Neural cell (in vitro differentiated cells): ENCODE measurements around the gene UVRAG. TPM values are rescaled to one million over a fixed set of nuclear protein-coding genes. Genes with fewer than 3 reads are reported as not detected.

Source experiments
- H2AFZ ChIP-seq: fragments of 200-600, 300-800 bp; sonication (generic), shearing (Covaris generic); 2 replicates; pipeline ENCODE4 v1.6.0; 2014; ENCODE audit warnings: low read depth, mild to moderate bottlenecking, antibody characterized with exemption, low read length, moderate library complexity
- H3F3A ChIP-seq: fragments of 200-600 bp; shearing (Covaris generic); 2 replicates; pipeline ENCODE4 v1.6.1; 2016; ENCODE audit warnings: mild to moderate bottlenecking, moderate library complexity, mixed read lengths, antibody characterized with exemption, low read length; ENCODE audit not compliant: insufficient read depth, poor library complexity, severe bottlenecking
- H3K27ac ChIP-seq: fragments of 200-600, 300-800 bp; sonication (generic), shearing (Covaris generic); 2 replicates; pipeline ENCODE4 v1.5.1; 2014; ENCODE audit warnings: mild to moderate bottlenecking, low read length, moderate library complexity
- H3K27me3 ChIP-seq: fragments of 300-800, 200-600 bp; sonication (generic), shearing (Covaris generic); 2 replicates; pipeline ENCODE4 v1.6.0; 2014; ENCODE audit warnings: mild to moderate bottlenecking, low read depth, low read length, moderate library complexity; ENCODE audit not compliant: insufficient read depth
- H3K36me3 ChIP-seq: fragments of 300-800, 200-600 bp; sonication (generic), shearing (Covaris generic); 2 replicates; pipeline ENCODE4 v1.5.1; 2014; ENCODE audit warnings: mild to moderate bottlenecking, antibody characterized with exemption, low read length, moderate library complexity; ENCODE audit not compliant: insufficient read depth
- H3K4me2 ChIP-seq: fragments of 300-800, 200-600 bp; sonication (generic), shearing (Covaris generic); 2 replicates; pipeline ENCODE4 v1.6.0; 2014; ENCODE audit warnings: mild to moderate bottlenecking, low read length
- H3K4me3 ChIP-seq: fragments of 300-800, 200-600 bp; sonication (generic), shearing (Covaris generic); 2 replicates; pipeline ENCODE4 v1.5.1; 2014; ENCODE audit warnings: mild to moderate bottlenecking, low read length, moderate library complexity
- H3K79me2 ChIP-seq: fragments of 200-600 bp; shearing (Covaris generic); replicated peaks from 2 replicates; pipeline ENCODE4 v1.6.0; 2014; ENCODE audit warnings: mild to moderate bottlenecking, low read length, moderate library complexity; ENCODE audit not compliant: insufficient read depth
- H3K9ac ChIP-seq: fragments of 300-800, 200-600 bp; sonication (generic), shearing (Covaris generic); 2 replicates; pipeline ENCODE4 v1.6.1; 2016; ENCODE audit warnings: mild to moderate bottlenecking, low read length, mixed read lengths
- H3K9me2 ChIP-seq: fragments of 200-600 bp; shearing (Covaris generic); 2 replicates; pipeline ENCODE4 v1.6.1; 2016; ENCODE audit warnings: mild to moderate bottlenecking, low read length, mixed read lengths; ENCODE audit not compliant: insufficient read depth
- H3K9me3 ChIP-seq: fragments of 200-600, 300-800 bp; sonication (generic), shearing (Covaris generic); 2 replicates; pipeline ENCODE4 v1.6.1; 2016; ENCODE audit warnings: mild to moderate bottlenecking, mixed run types, low read length, moderate library complexity, mixed read lengths
- H4K20me1 ChIP-seq: fragments of 200-600 bp; shearing (Covaris generic); 2 replicates; pipeline ENCODE4 v1.6.1; 2016; ENCODE audit warnings: mild to moderate bottlenecking, mixed run types; ENCODE audit not compliant: insufficient read depth
- EP300 ChIP-seq: fragments of 450-650 bp; conservative IDR thresholded peaks from 2 replicates; pipeline ENCODE4 v1.6.1; 2014; ENCODE audit warnings: antibody characterized with exemption, mild to moderate bottlenecking, moderate library complexity; ENCODE audit not compliant: poor library complexity, severe bottlenecking
- EZH2 ChIP-seq: fragments of 200-600, 300-800 bp; shearing (Covaris generic), sonication (generic); IDR thresholded peaks from 2 replicates; pipeline ENCODE4 v1.6.1; 2014; ENCODE audit warnings: antibody characterized with exemption, low read length, borderline replicate concordance, mild to moderate bottlenecking; ENCODE audit not compliant: insufficient read depth, poor library complexity, severe bottlenecking
- MXI1 ChIP-seq: fragments of 450-650 bp; conservative IDR thresholded peaks from 2 replicates; pipeline ENCODE4 v1.6.1; 2014; ENCODE audit warnings: antibody characterized with exemption, mild to moderate bottlenecking; ENCODE audit not compliant: poor library complexity, severe bottlenecking
- POLR2AphosphoS5 ChIP-seq: IDR thresholded peaks from 2 replicates; pipeline ENCODE4 v1.6.1; 2012
- RAD21 ChIP-seq: fragments of 450-650 bp; conservative IDR thresholded peaks from 2 replicates; pipeline ENCODE4 v1.6.1; 2014; ENCODE audit warnings: antibody characterized with exemption, mild to moderate bottlenecking, moderate library complexity
- SMC3 ChIP-seq: fragments of 450-650 bp; conservative IDR thresholded peaks from 2 replicates; pipeline ENCODE4 v1.6.1; 2014; ENCODE audit warnings: antibody characterized with exemption, mild to moderate bottlenecking, moderate library complexity; ENCODE audit not compliant: poor library complexity
- TAF1 ChIP-seq: IDR thresholded peaks from 2 replicates; pipeline ENCODE4 v1.6.1; 2012; ENCODE audit warnings: low read depth
- polyA plus RNA-seq: library from polyadenylated mRNA; depleted of rRNA; stranded (reverse); fragments of >200 nt; gene quantifications from 2 replicates; pipeline ENCODE4 v1.2.3, GENCODE V29; 2014
- TF ChIP-seq, protein P1 (sequence below): fragments of 450-650 bp; IDR thresholded peaks from 2 replicates; pipeline ENCODE4 v1.5.1; 2014; ENCODE audit warnings: antibody characterized with exemption, mild to moderate bottlenecking, moderate library complexity; ENCODE audit not compliant: poor library complexity, severe bottlenecking
- TF ChIP-seq, protein P2 (sequence below): IDR thresholded peaks from 2 replicates; pipeline ENCODE4 v1.6.1; 2012; ENCODE audit warnings: borderline replicate concordance

UVRAG gene
- polyA plus RNA-seq, 1 donor from 2014 or later: 31.6 TPM

DNA sequence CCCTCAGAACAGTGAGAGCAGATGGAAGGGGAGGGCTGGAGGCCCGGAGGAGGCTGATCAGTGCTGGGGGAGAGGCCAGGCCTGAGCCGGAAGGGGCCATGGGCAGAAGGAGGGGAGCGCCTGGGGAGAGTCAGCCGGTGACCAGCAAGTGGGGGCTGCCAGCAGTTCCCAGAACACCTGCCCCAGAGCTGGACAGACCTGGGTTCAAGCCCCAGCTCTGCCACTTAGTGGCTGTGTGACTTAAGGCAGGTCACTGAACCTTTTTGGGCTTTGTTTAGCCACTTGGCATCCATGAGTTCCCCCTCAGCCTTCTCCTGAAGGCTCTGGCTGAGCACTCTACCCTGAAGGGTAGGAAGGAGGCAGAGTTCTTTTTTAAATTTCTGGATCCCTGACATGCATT lies 373.9 kb downstream of the UVRAG start:
- Histone ChIP-seq H3K9me2 (no peaks in the 10 kb centered on the region), H3K4me3 (no peak overlapping the region), H3K9me3 (no peaks in the 10 kb centered on the region), H3K27ac (no peak overlapping the region), H3K79me2 (no peaks in the 10 kb centered on the region), H3F3A (no peaks in the 10 kb centered on the region), H3K4me2 (no peak overlapping the region), H3K36me3 (no peaks in the 10 kb centered on the region), H4K20me1 (no peaks in the 10 kb centered on the region), H3K9ac (no peak overlapping the region), H2AFZ (no peak overlapping the region), H3K27me3 (no peaks in the 10 kb centered on the region)
- TF ChIP-seq MXI1: no peak
- no peak for TF ChIP-seq TAF1

GRCh38 chr11:76189682-76190081 lies 374.7 kb downstream of the UVRAG start:
- Histone ChIP-seq H3K36me3 (no peaks in the 10 kb centered on the region), H3F3A (no peaks in the 10 kb centered on the region), H3K9ac (no peak overlapping the region), H3K79me2 (no peaks in the 10 kb centered on the region), H3K4me3 (no peak overlapping the region), H3K9me2 (no peaks in the 10 kb centered on the region), H3K4me2 (no peak overlapping the region), H3K9me3 (no peaks in the 10 kb centered on the region), H2AFZ (no peak overlapping the region), H3K27ac (no peak overlapping the region), H3K27me3 (no peaks in the 10 kb centered on the region), H4K20me1 (no peaks in the 10 kb centered on the region)
- TF ChIP-seq MXI1 (no peak), EZH2 (no peak), EP300 (no peak), RAD21 (no peak), POLR2AphosphoS5 (no peak), SMC3 (no peak), TAF1 (no peak)
- TF ChIP-seq, protein P1, sequence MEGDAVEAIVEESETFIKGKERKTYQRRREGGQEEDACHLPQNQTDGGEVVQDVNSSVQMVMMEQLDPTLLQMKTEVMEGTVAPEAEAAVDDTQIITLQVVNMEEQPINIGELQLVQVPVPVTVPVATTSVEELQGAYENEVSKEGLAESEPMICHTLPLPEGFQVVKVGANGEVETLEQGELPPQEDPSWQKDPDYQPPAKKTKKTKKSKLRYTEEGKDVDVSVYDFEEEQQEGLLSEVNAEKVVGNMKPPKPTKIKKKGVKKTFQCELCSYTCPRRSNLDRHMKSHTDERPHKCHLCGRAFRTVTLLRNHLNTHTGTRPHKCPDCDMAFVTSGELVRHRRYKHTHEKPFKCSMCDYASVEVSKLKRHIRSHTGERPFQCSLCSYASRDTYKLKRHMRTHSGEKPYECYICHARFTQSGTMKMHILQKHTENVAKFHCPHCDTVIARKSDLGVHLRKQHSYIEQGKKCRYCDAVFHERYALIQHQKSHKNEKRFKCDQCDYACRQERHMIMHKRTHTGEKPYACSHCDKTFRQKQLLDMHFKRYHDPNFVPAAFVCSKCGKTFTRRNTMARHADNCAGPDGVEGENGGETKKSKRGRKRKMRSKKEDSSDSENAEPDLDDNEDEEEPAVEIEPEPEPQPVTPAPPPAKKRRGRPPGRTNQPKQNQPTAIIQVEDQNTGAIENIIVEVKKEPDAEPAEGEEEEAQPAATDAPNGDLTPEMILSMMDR: no peak
- TF ChIP-seq, protein P2, sequence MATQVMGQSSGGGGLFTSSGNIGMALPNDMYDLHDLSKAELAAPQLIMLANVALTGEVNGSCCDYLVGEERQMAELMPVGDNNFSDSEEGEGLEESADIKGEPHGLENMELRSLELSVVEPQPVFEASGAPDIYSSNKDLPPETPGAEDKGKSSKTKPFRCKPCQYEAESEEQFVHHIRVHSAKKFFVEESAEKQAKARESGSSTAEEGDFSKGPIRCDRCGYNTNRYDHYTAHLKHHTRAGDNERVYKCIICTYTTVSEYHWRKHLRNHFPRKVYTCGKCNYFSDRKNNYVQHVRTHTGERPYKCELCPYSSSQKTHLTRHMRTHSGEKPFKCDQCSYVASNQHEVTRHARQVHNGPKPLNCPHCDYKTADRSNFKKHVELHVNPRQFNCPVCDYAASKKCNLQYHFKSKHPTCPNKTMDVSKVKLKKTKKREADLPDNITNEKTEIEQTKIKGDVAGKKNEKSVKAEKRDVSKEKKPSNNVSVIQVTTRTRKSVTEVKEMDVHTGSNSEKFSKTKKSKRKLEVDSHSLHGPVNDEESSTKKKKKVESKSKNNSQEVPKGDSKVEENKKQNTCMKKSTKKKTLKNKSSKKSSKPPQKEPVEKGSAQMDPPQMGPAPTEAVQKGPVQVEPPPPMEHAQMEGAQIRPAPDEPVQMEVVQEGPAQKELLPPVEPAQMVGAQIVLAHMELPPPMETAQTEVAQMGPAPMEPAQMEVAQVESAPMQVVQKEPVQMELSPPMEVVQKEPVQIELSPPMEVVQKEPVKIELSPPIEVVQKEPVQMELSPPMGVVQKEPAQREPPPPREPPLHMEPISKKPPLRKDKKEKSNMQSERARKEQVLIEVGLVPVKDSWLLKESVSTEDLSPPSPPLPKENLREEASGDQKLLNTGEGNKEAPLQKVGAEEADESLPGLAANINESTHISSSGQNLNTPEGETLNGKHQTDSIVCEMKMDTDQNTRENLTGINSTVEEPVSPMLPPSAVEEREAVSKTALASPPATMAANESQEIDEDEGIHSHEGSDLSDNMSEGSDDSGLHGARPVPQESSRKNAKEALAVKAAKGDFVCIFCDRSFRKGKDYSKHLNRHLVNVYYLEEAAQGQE: no peak

DNA sequence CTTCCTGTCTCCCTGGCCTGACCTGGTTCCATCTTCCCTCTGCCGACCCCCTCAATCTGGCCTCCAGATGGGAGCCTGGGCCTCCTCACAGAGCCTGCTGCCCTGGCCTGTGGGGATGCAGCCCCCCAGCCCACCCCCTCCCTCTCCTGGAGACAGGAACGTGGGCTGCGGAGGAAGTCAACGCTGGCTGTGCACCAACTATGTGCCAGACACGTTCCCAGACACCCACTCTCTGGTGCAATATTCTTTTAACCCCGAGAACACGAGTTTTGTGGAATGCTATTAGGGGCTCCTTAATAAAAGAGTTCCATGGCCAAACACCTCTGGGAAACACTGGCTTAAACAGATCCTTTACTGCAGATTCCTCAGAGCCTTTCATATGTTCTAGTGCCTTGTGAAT lies 375.4 kb downstream of the UVRAG start:
- H3K9me2 ChIP-seq: no peaks in the 10 kb centered on the region
- H3K79me2 ChIP-seq: no peaks in the 10 kb centered on the region
- H3K9ac ChIP-seq: no peak overlapping the region
- TF ChIP-seq, protein P2: no peak
- TF ChIP-seq RAD21 (no peak), EP300 (no peak), SMC3 (no peak), POLR2AphosphoS5 (no peak), EZH2 (no peak), TAF1 (no peak), MXI1 (no peak)
- TF ChIP-seq, protein P1: no peak
- no peak overlapping the region for H3K27ac ChIP-seq
- no peak overlapping the region for H3K4me2 ChIP-seq
- H3F3A ChIP-seq: no peaks in the 10 kb centered on the region
- H3K4me3 ChIP-seq: no peak overlapping the region
- no peaks in the 10 kb centered on the region for H3K36me3 ChIP-seq
- H2AFZ ChIP-seq: no peak overlapping the region
- H4K20me1 ChIP-seq: no peaks in the 10 kb centered on the region
- no peaks in the 10 kb centered on the region for H3K27me3 ChIP-seq
- H3K9me3 ChIP-seq: no peaks in the 10 kb centered on the region
